ENCODE data around the gene DUS2. TPM values are rescaled to one million over a fixed set of nuclear protein-coding genes. Genes with fewer than 3 reads are reported as not detected.
A peak's percentile ranks its signal among the peaks of the same experiment; 100 is the strongest.
"Not testable (repeated sequence)": the region's sequence is repeated elsewhere in the genome, so short reads cannot be mapped to it uniquely, and the experiment has no call there.

The DUS2 gene
- total and polyA plus RNA-seq, 5 donors, result 4.3 to 9.5 (median 5.9) TPM

GRCh38 chr16:68019167-68019680 lies 3.9 kb upstream of the DUS2 start:
- no peak overlapping the region for H3K4me3 ChIP-seq (ENCODE audit: low read length)
- intact Hi-C loops (cut with DNase I), result no loop called here
- 66% methylated on average over 8 of the region's 8 CpGs for WGBS
- no peak for ATAC-seq
- no peak for DNase-seq
- H3K9me3 ChIP-seq (ENCODE audit: control insufficient read depth, low read length), result no peaks in the 10 kb centered on the region
- peaks cover 10% of the 10 kb centered on the region for H3K4me1 ChIP-seq (ENCODE audit: control insufficient read depth, insufficient read depth, low read length)
- no peaks in the 10 kb centered on the region for H3K27me3 ChIP-seq (ENCODE audit: control insufficient read depth, insufficient read depth)
- no peak overlapping the region for H3K27ac ChIP-seq (ENCODE audit: low read length)

- no peaks in the 10 kb centered on the region for H3K9me3 ChIP-seq (ENCODE audit: control insufficient read depth, low read length)
- no peak for DNase-seq
- H3K27ac ChIP-seq (ENCODE audit: low read length), result no peak overlapping the region
- no peak for ATAC-seq
- H3K4me1 ChIP-seq (ENCODE audit: control insufficient read depth, insufficient read depth, low read length), result peaks cover 10% of the 10 kb centered on the region
- intact Hi-C loops (cut with DNase I), result no loop called here
- H3K27me3 ChIP-seq (ENCODE audit: control insufficient read depth, insufficient read depth), result no peaks in the 10 kb centered on the region
- no peak overlapping the region for H3K4me3 ChIP-seq (ENCODE audit: low read length)
- WGBS, result 93% methylated on average over 10 of the region's 10 CpGs
Measured at GRCh38 chr16:68021490-68021889, 1.6 kb upstream of the DUS2 start.

GRCh38 chr16:68022278-68022727 lies 781 bp upstream of the DUS2 start:
- Histone ChIP-seq H3K4me3 (ENCODE audit: low read length) (peak overlapping the region; percentile 61), H3K27me3 (ENCODE audit: control insufficient read depth, insufficient read depth) (no peaks in the 10 kb centered on the region), H3K4me1 (ENCODE audit: control insufficient read depth, insufficient read depth, low read length) (peaks cover 10% of the 10 kb centered on the region), H3K9me3 (ENCODE audit: control insufficient read depth, low read length) (no peaks in the 10 kb centered on the region), H3K27ac (ENCODE audit: low read length) (no peak overlapping the region)
- 10% methylated on average over 19 of the region's 19 CpGs for WGBS
- peak; percentile 10 to 22 for ATAC-seq
- intact Hi-C loops (cut with DNase I), result no loop called here
- no peak for DNase-seq

- Histone ChIP-seq H3K9me3 (ENCODE audit: control insufficient read depth, low read length) (no peaks in the 10 kb centered on the region), H3K4me1 (ENCODE audit: control insufficient read depth, insufficient read depth, low read length) (no peaks in the 10 kb centered on the region), H3K4me3 (ENCODE audit: low read length) (no peak overlapping the region), H3K27me3 (ENCODE audit: control insufficient read depth, insufficient read depth) (no peaks in the 10 kb centered on the region), H3K27ac (ENCODE audit: low read length) (no peak overlapping the region)
- DNase-seq (no peak), ATAC-seq (no peak)
- intact Hi-C loops (cut with DNase I), result no loop called here
- WGBS, result 96% methylated on average over 3 of the region's 3 CpGs
Measured at GRCh38 chr16:68028996-68029395, 5.9 kb downstream of the DUS2 start.

- 62% methylated on average over 6 of the region's 6 CpGs for WGBS
- not testable (repeated sequence) for H3K4me3 ChIP-seq (ENCODE audit: low read length); H3K9me3 ChIP-seq (ENCODE audit: control insufficient read depth, low read length); H3K4me1 ChIP-seq (ENCODE audit: control insufficient read depth, insufficient read depth, low read length); H3K27ac ChIP-seq (ENCODE audit: low read length); H3K27me3 ChIP-seq (ENCODE audit: control insufficient read depth, insufficient read depth)
- ATAC-seq (peak in 1 of 2 donors; percentile 75), DNase-seq (peak in 1 of 3 donors; percentile 37)
- intact Hi-C loops (cut with DNase I), result loop anchor here in 2 of 4 donors (10.0 kb wide), 2 partner anchors 145 to 215 kb away; partner anchors contain the start of gene NRN1L (in 1 of the 2)
Measured at GRCh38 chr16:68030108-68030507, 7.0 kb downstream of the DUS2 start.

GRCh38 chr16:68031951-68032350 lies 8.9 kb downstream of the DUS2 start:
- peak; percentile 26 to 53 for ATAC-seq
- intact Hi-C loops (cut with DNase I), result loop anchor here in 2 of 4 donors (10.0 kb wide), 2 partner anchors 147 to 217 kb away; partner anchors contain the start of gene NRN1L (in 1 of the 2)
- Histone ChIP-seq H3K9me3 (ENCODE audit: control insufficient read depth, low read length) (no peaks in the 10 kb centered on the region), H3K4me3 (ENCODE audit: low read length) (no peak overlapping the region), H3K27ac (ENCODE audit: low read length) (no peak overlapping the region), H3K27me3 (ENCODE audit: control insufficient read depth, insufficient read depth) (no peaks in the 10 kb centered on the region), H3K4me1 (ENCODE audit: control insufficient read depth, insufficient read depth, low read length) (no peaks in the 10 kb centered on the region)
- 95% methylated on average over 2 of the region's 2 CpGs for WGBS
- DNase-seq, result no peak

GRCh38 chr16:68033101-68033500 lies 10.0 kb downstream of the DUS2 start:
- DNase-seq (no peak), ATAC-seq (no peak)
- Histone ChIP-seq H3K27me3 (ENCODE audit: control insufficient read depth, insufficient read depth) (no peaks in the 10 kb centered on the region), H3K27ac (ENCODE audit: low read length) (no peak overlapping the region), H3K4me1 (ENCODE audit: control insufficient read depth, insufficient read depth, low read length) (no peaks in the 10 kb centered on the region), H3K9me3 (ENCODE audit: control insufficient read depth, low read length) (no peaks in the 10 kb centered on the region), H3K4me3 (ENCODE audit: low read length) (no peak overlapping the region)
- intact Hi-C loops (cut with DNase I), result loop anchor here in 2 of 4 donors (10.0 kb wide), 2 partner anchors 148 to 218 kb away; partner anchors contain the start of gene NRN1L (in 1 of the 2)
- 96% methylated on average over 2 of the region's 2 CpGs for WGBS

GRCh38 chr16:68035227-68035626 lies 12.1 kb downstream of the DUS2 start:
- Histone ChIP-seq H3K27me3 (ENCODE audit: control insufficient read depth, insufficient read depth) (no peaks in the 10 kb centered on the region), H3K9me3 (ENCODE audit: control insufficient read depth, low read length) (no peaks in the 10 kb centered on the region), H3K27ac (ENCODE audit: low read length) (no peak overlapping the region), H3K4me3 (ENCODE audit: low read length) (no peak overlapping the region), H3K4me1 (ENCODE audit: control insufficient read depth, insufficient read depth, low read length) (no peaks in the 10 kb centered on the region)
- intact Hi-C loops (cut with DNase I), result loop anchor here in 2 of 4 donors (10.0 kb wide), 2 partner anchors 150 to 220 kb away; partner anchors contain the start of gene NRN1L (in 1 of the 2)
- ATAC-seq (no peak), DNase-seq (no peak)
- 70% methylated on average over 2 of the region's 2 CpGs for WGBS

- Histone ChIP-seq H3K27ac (ENCODE audit: low read length) (peak overlapping the region; percentile 78), H3K27me3 (ENCODE audit: control insufficient read depth, insufficient read depth) (no peaks in the 10 kb centered on the region), H3K4me1 (ENCODE audit: control insufficient read depth, insufficient read depth, low read length) (no peaks in the 10 kb centered on the region), H3K4me3 (ENCODE audit: low read length) (no peak overlapping the region), H3K9me3 (ENCODE audit: control insufficient read depth, low read length) (no peaks in the 10 kb centered on the region)
- ATAC-seq (no peak), DNase-seq (no peak)
- intact Hi-C loops (cut with DNase I), result loop anchor here in 2 of 4 donors (10.0 kb wide), 2 partner anchors 153 to 223 kb away; partner anchors contain the start of gene NRN1L (in 1 of the 2)
- WGBS, result 83% methylated on average over 9 of the region's 9 CpGs
Measured at GRCh38 chr16:68037841-68038597, 14.9 kb downstream of the DUS2 start.

- Histone ChIP-seq H3K4me1 (ENCODE audit: control insufficient read depth, insufficient read depth, low read length) (no peaks in the 10 kb centered on the region), H3K27ac (ENCODE audit: low read length) (no peak overlapping the region), H3K9me3 (ENCODE audit: control insufficient read depth, low read length) (no peaks in the 10 kb centered on the region), H3K4me3 (ENCODE audit: low read length) (no peak overlapping the region), H3K27me3 (ENCODE audit: control insufficient read depth, insufficient read depth) (no peaks in the 10 kb centered on the region)
- intact Hi-C loops (cut with DNase I), result loop anchor here in 2 of 4 donors (5.0 to 10.0 kb wide), 3 partner anchors 56 to 226 kb away; partner anchors contain the start of gene DPEP3 (in 1 of the 2)
- DNase-seq (peak; percentile 81 to 92 (median 91)), ATAC-seq (peak; percentile 93 to 94)
- 64% methylated on average over 14 of the region's 14 CpGs for WGBS
Measured at GRCh38 chr16:68040506-68041288, 17.6 kb downstream of the DUS2 start.

Data from right cardiac atrium (tissue), 5 donors.